Measurements from ENCODE around the gene GRAPL. TPM values are rescaled to one million over a fixed set of nuclear protein-coding genes. Genes with fewer than 3 reads are reported as not detected.
"Not testable (repeated sequence)": the region's sequence is repeated elsewhere in the genome, so short reads cannot be mapped to it uniquely, and the experiment has no call there.

GRAPL gene
- total RNA-seq, 2 donors from 2014 or later, result 8.1 to 9.4 TPM

- H3K9me3 Mint-ChIP-seq; H3K36me3 Mint-ChIP-seq; DNase-seq (ENCODE audit: low spot score in 2 of 2); H3K27ac Mint-ChIP-seq: not testable (repeated sequence)
- peak; percentile 30 to 41 for ATAC-seq
These were observed 35.2 kb downstream of the GRAPL start for GRCh38 chr17:19162384-19163216.

GRCh38 chr17:19174422-19174821, 47.0 kb downstream of the GRAPL start:
- H3K9me3 Mint-ChIP-seq; ATAC-seq; H3K27ac Mint-ChIP-seq; DNase-seq (ENCODE audit: low spot score in 2 of 2); H3K36me3 Mint-ChIP-seq: not testable (repeated sequence)

GRCh38 chr17:19175410-19175809, 48.0 kb downstream of the GRAPL start:
- not testable (repeated sequence) for H3K27ac Mint-ChIP-seq

GRCh38 chr17:19181040-19181875, 53.9 kb downstream of the GRAPL start:
- peak; percentile 97 to 99 for ATAC-seq
- not testable (repeated sequence) for H3K27ac Mint-ChIP-seq; H3K36me3 Mint-ChIP-seq; H3K9me3 Mint-ChIP-seq; DNase-seq (ENCODE audit: low spot score in 2 of 2)

More at GRCh38 chr17:19175410-19175809, 48.0 kb downstream of the GRAPL start:
- not testable (repeated sequence) for H3K36me3 Mint-ChIP-seq; H3K9me3 Mint-ChIP-seq; DNase-seq (ENCODE audit: low spot score in 2 of 2)
- ATAC-seq, result peak; percentile 99

- peak; percentile 98 to 99 for DNase-seq (ENCODE audit: low spot score in 2 of 2)
- H3K27ac Mint-ChIP-seq, H3K9me3 Mint-ChIP-seq, H3K36me3 Mint-ChIP-seq: not testable (repeated sequence)
- peak; percentile 62 to 74 for ATAC-seq
These were observed 60.8 kb downstream of the GRAPL start for GRCh38 chr17:19187883-19188869.

- H3K27ac Mint-ChIP-seq; DNase-seq (ENCODE audit: low spot score in 2 of 2); H3K9me3 Mint-ChIP-seq; H3K36me3 Mint-ChIP-seq: not testable (repeated sequence)
- ATAC-seq, result peak; percentile 70 to 85
These were observed 61.7 kb downstream of the GRAPL start for GRCh38 chr17:19188870-19189708.

GRCh38 chr17:19189781-19190405, 62.5 kb downstream of the GRAPL start:
- not testable (repeated sequence) for H3K27ac Mint-ChIP-seq; H3K9me3 Mint-ChIP-seq; DNase-seq (ENCODE audit: low spot score in 2 of 2); H3K36me3 Mint-ChIP-seq
- ATAC-seq, result peak in 1 of 2 donors; percentile 5

- peak; percentile 98 to 99 for ATAC-seq
These were observed 69.2 kb downstream of the GRAPL start for GRCh38 chr17:19196382-19197204.

GRCh38 chr17:19202448-19202847, 75.1 kb downstream of the GRAPL start:
- H3K9me3 Mint-ChIP-seq; DNase-seq (ENCODE audit: low spot score in 2 of 2); H3K27ac Mint-ChIP-seq; H3K36me3 Mint-ChIP-seq: not testable (repeated sequence)
- ATAC-seq, result peak; percentile 99

More at GRCh38 chr17:19196382-19197204, 69.2 kb downstream of the GRAPL start:
- H3K27ac Mint-ChIP-seq, H3K36me3 Mint-ChIP-seq, H3K9me3 Mint-ChIP-seq: not testable (repeated sequence)
- DNase-seq (ENCODE audit: low spot score in 2 of 2), result peak in 1 of 2 donors; percentile 60

GRCh38 chr17:19203429-19203828, 76.0 kb downstream of the GRAPL start:
- not testable (repeated sequence) for H3K36me3 Mint-ChIP-seq; H3K27ac Mint-ChIP-seq; H3K9me3 Mint-ChIP-seq; ATAC-seq; DNase-seq (ENCODE audit: low spot score in 2 of 2)

Other genes starting within 250 kb of the GRAPL start
- gene SLC5A10, start 175.4 kb upstream of the GRAPL start, total RNA-seq, result not detected
- 10 to 100 TPM in 1 of 2 donors, 1 to 10 TPM in 1; 9.4 to 13.7 TPM for gene FAM83G, start 122.8 kb upstream of the GRAPL start, total RNA-seq
- gene GRAP, start 80.6 kb upstream of the GRAPL start, total RNA-seq, result 10 to 100 TPM; 12.7 to 13.7 TPM
- gene EPN2, start 109.8 kb downstream of the GRAPL start, total RNA-seq, result 1 to 10 TPM; 2.6 to 9.7 TPM
- gene B9D1, start 235.1 kb downstream of the GRAPL start, total RNA-seq, result 1 to 10 TPM; 4.5 to 7.5 TPM

Data from activated naive CD4-positive, alpha-beta T cell treated with anti-CD3 and anti-CD28 coated beads, Interleukin-2, amount 50 U/mL, for 72 hours (primary cell).